Measurements from ENCODE around the gene PDE10A.

PDE10A gene

DNA sequence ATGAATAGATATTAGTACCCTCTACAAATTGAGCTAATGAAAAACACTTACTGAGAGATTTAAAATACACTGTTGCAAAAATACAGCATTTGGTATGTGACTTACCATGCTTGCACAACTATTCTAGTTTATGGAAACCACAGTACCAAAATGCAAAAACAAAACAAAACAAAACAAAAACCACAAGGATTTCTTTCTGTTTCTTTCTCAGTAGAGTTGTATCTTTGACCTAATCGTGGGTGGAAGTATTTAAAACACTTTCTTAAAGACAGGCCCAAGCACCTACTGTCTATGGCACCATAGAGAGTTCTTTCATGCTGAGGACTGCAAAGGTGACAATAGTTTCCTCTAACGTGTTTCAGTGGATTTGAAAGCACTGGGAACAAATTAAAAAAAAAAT, 258.3 kb downstream of the PDE10A start:
- FAIRE-seq (no peak), DNase-seq (ENCODE audit: insufficient read length, low spot score) (no peak)
- TF ChIP-seq, protein P1, sequence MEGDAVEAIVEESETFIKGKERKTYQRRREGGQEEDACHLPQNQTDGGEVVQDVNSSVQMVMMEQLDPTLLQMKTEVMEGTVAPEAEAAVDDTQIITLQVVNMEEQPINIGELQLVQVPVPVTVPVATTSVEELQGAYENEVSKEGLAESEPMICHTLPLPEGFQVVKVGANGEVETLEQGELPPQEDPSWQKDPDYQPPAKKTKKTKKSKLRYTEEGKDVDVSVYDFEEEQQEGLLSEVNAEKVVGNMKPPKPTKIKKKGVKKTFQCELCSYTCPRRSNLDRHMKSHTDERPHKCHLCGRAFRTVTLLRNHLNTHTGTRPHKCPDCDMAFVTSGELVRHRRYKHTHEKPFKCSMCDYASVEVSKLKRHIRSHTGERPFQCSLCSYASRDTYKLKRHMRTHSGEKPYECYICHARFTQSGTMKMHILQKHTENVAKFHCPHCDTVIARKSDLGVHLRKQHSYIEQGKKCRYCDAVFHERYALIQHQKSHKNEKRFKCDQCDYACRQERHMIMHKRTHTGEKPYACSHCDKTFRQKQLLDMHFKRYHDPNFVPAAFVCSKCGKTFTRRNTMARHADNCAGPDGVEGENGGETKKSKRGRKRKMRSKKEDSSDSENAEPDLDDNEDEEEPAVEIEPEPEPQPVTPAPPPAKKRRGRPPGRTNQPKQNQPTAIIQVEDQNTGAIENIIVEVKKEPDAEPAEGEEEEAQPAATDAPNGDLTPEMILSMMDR (IDR thresholded peaks at IDR 0.05; ENCODE audit: insufficient read depth, missing control alignments), result no peak

DNA sequence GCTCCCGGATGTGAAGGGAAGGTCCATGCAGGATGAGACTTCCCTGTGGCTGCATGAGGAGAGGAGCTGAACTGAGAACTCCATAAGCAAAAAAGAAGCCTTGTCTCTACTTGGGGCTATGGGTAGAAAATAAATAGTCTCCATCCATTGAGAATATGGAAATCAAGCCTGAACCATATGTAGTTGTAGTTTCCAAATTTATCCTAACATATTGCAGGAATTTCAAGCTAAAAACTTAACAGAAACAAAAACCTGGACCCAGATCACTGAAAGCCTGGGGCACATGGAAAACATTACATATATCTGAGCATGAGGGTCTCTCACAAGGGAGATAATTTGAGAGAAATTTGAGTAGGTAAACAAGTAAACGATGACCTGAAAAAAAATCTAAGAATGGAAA, 258.7 kb downstream of the PDE10A start:
- TF ChIP-seq, protein P1 (IDR thresholded peaks at IDR 0.05; ENCODE audit: insufficient read depth, missing control alignments), result no peak
- no peak for FAIRE-seq

DNA sequence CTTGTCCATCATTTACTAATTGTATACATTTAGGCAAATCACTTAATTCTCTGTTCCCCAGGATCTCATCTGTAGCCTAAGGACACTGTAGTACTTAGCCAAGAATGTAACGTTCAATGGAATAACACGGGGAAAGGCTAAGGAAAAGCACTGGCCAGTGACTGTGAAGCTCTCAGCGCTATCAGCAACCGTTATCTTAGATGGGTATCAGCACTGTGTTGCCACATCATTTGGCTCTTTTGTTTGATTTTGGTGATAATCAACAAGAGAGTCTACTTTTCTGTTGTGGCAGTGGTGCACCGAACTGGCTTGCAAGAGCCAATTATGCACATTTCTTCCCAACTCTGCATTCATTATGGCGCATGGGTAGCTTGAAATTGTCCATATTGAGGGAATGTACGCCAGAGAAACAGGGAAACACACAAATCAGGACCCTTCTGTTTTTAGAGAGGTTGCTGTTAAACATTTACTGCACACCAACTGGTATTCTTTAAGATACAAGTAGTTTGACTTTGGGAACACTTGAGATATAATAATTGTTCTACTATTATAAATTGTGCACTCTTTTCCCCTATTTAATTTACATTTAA, 259.9 kb downstream of the PDE10A start:
- no peak for DNase-seq (ENCODE audit: insufficient read length, low spot score)
- TF ChIP-seq, protein P1 (IDR thresholded peaks at IDR 0.05; ENCODE audit: insufficient read depth, missing control alignments), result no peak
- FAIRE-seq, result no peak

More for the DNA sequence above, 258.7 kb downstream of the PDE10A start:
- no peak for DNase-seq (ENCODE audit: insufficient read length, low spot score)

DNA sequence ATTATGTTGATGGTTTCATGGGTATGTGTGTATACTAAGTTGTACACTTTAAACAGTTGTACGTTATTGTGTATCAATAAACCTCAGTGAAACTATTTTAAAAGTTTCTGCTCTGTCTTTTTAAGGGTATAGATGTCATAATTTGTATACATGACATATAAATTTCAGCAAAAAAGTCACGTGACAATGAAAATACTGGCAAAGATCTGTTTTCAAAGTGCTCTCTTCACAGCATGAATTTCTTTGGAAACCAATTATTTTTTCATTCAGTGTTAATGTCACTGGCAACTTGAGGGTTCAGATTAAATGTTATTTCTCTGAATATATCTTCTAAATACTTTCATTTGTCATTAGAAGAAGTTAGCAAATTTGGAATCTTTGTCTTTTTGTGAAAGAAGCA, 261.9 kb downstream of the PDE10A start:
- no peak for DNase-seq (ENCODE audit: insufficient read length, low spot score)
- no peak for FAIRE-seq
- TF ChIP-seq, protein P1 (IDR thresholded peaks at IDR 0.05; ENCODE audit: insufficient read depth, missing control alignments), result no peak

DNA sequence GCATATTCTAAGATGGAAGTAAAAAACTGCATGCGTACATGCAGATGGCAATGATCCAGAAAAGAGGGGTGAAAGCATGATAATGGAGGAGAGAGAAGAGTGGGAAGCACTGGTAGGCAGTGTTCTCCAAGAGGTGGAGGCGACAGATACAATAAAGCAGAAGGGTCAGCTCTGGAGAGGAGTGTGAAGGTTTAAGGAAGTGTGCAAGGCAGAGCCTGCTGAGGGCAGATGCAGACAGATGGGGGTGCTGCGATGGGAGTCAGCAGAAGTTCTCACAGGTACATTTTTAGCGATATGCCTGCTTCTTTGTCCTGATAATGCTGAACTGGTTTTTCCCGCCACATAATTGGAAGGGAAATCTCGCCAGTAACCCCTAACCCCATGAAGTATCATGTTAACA, 272.6 kb downstream of the PDE10A start:
- DNase-seq (ENCODE audit: insufficient read length, low spot score) (no peak), FAIRE-seq (no peak)
- TF ChIP-seq, protein P1 (IDR thresholded peaks at IDR 0.05; ENCODE audit: insufficient read depth, missing control alignments), result no peak

DNA sequence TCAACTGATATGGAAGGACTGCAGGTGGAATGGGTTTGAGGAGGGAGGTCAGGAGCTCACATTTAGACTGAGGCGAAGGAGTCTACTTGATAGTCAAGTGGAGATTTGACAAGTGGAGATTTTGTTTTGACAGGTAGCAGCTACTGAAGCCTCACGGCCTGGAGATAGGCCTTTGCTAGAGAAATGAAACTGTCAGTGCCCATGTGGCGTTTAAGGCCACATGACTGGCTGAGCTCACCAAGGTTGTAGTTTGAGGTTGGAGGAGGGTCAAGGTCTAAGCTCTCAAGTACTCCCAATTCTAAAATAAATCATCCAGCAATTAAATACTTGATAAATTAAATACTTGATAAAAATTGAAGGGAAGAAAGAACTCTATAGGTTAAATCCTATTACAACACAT, 273.5 kb downstream of the PDE10A start:
- TF ChIP-seq, protein P1 (IDR thresholded peaks at IDR 0.05; ENCODE audit: insufficient read depth, missing control alignments), result no peak
- DNase-seq (ENCODE audit: insufficient read length, low spot score) (no peak), FAIRE-seq (no peak)

DNA sequence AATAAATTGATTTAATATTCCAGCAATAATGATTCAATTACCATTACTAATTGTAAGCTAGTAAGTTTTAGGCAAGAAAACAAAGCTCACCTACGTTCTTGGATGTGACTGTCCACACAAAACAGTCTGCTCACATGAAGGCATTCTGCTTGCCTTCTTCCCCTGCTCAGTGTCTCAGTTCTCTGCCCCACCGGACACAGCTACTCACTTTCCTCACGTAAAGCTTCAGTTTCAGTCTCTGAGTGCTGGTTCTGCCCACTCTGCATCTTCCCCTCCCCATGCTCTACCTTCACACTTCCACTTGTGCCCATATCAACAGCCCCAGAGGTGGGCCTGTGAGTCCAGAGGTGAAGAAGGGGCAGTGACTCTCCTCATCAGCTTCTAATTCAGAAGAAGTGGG, 279.7 kb downstream of the PDE10A start:
- FAIRE-seq (no peak), DNase-seq (ENCODE audit: insufficient read length, low spot score) (no peak)
- TF ChIP-seq, protein P1 (IDR thresholded peaks at IDR 0.05; ENCODE audit: insufficient read depth, missing control alignments), result no peak
